Heart left ventricle (tissue), 16 donors: Measurements from ENCODE around the gene GPI. TPM values are rescaled to one million over a fixed set of nuclear protein-coding genes. Genes with fewer than 3 reads are reported as not detected.

ENCODE experiments used
- ATAC-seq, 4 donors: fragments of 200-7000 bp; cut with Tn5 transposase; one replicate each; pipeline ENCODE4 v1.9.1; 2020 to 2022; ENCODE audit warnings: moderate library complexity in 4 of 4, mild to moderate bottlenecking in 3 of 4, moderate number of reproducible peaks in 1 of 4
- DNase-seq, 5 donors: peaks; one replicate each; pipeline ENCODE4 v3.0.0-alpha.2; 2020
- H3K27ac ChIP-seq, 12 donors: fragments of 200-600 bp; sonication (generic) in 4 of 12; one replicate each; pipeline versions ENCODE4 v1.5.0 to v1.8.0; 2016 to 2022; ENCODE audit warnings: mild to moderate bottlenecking in 2 of 12
- H3K27me3 ChIP-seq, 9 donors: fragments of 200-600 bp; sonication (generic) in 2 of 9; one replicate each; pipeline versions ENCODE4 v1.5.1 to v1.8.0; 2016 to 2022; ENCODE audit warnings: mild to moderate bottlenecking in 3 of 9
- H3K36me3 ChIP-seq, 9 donors: fragments of 200-600 bp; sonication (generic) in 2 of 9; one replicate each; pipeline versions ENCODE4 v1.5.0 to v1.8.0; 2018 to 2022; ENCODE audit warnings: mild to moderate bottlenecking in 2 of 9
- H3K4me1 ChIP-seq, 12 donors: fragments of 200-600 bp; sonication (generic) in 4 of 12; one replicate each; pipeline versions ENCODE4 v1.5.0 to v1.8.0; 2016 to 2022; ENCODE audit warnings: mild to moderate bottlenecking in 3 of 12
- H3K4me3 ChIP-seq, 12 donors: fragments of 200-600 bp; sonication (generic) in 4 of 12; one replicate each; pipeline versions ENCODE4 v1.5.0 to v1.8.0; 2017 to 2022; ENCODE audit warnings: mild to moderate bottlenecking in 9 of 12, moderate library complexity in 4 of 12
- H3K9me3 ChIP-seq, 12 donors: fragments of 200-600 bp; sonication (generic) in 4 of 12; one replicate each; pipeline versions ENCODE4 v1.5.0 to v1.8.0; 2016 to 2022; ENCODE audit warnings: mild to moderate bottlenecking in 1 of 12
- POLR2A ChIP-seq, 2 donors: fragments of 450-650 bp; IDR thresholded peaks; one replicate each; pipeline ENCODE4 v1.6.1; 2017; ENCODE audit warnings: antibody characterized with exemption in 2 of 2, mild to moderate bottlenecking in 2 of 2, moderate library complexity in 2 of 2
- WGBS, 4 donors: extraction: QIAGEN DNeasy Blood & Tissue Kit in 2 of 4; methylation state at CpG; one replicate each; pipeline versions ENCODE4 v1.1.5 to v1.1.7; 2013 to 2018; 5-methylcytosine and 5-hydroxymethylcytosine counted together
- intact Hi-C, 10 donors: fragments of 100-400 bp; cut with DNase I; formaldehyde crosslinking; loops; one replicate each; pipeline versions ENCODE4 v1.11.1 to v1.14.2; 2022
- polyA plus RNA-seq, 2 donors: library from polyadenylated mRNA; stranded (reverse); fragments of 200-250 nt; gene quantifications; one replicate each; pipeline ENCODE4 v1.2.3, GENCODE V29; 2013
- total RNA-seq, 9 donors: library from RNA; depleted of rRNA in 2 of 9; stranded (reverse); fragments of >200 nt in 2 of 9; fragmentation: NEBNext Ultra II Directional in 3 of 9; extraction: Animal tissue kit (Norgen Biotek cat#: 25700) in 3 of 9; gene quantifications; one replicate each; pipeline versions ENCODE4 v1.1.0 to v1.2.4, GENCODE V29; 2016 to 2023
- TF ChIP-seq, protein P1 (sequence below), 12 donors: fragments of 200-600 bp; sonication (generic) in 4 of 12; IDR thresholded peaks; one replicate each; pipeline versions ENCODE4 v1.5.0 to v1.8.0; 2018 to 2022; ENCODE audit warnings: antibody characterized with exemption in 12 of 12, mild to moderate bottlenecking in 5 of 12
- donor health status: ischemic (EF 13 %, LVEDD 7.1; RV severe dilation, severe dysfunction).
- donor health status: healthy with polysubstance abuse.
- donor health status: DM: no; HTN: yes; CAD: no.
- donor health status: DM: no; HTN: no; CAD: no.
- donor health status: ischemic (EF 25% LVEDD 6.9; RV normal size, moderate dysfunction).
- donor health status: ischemic (EF 25% LVEDD 5.7; RV mildly dilated, moderate dysfunction).
- donor health status: healthy.
- donor health status: DM: yes; HTN: yes; CAD: no.
- donor health status: ischemic (EF 35%, LVEDD 5.7; RV mildly dilated, moderate dysfunction).
- donor health status: nonischemic (EF 11% LVEDD 7.7; RV severe dilation, severe dysfunction).
- donor health status: DM: yes; HTN: yes; CAD: no.
- donor health status: PGD.
- donor health status: ischemic (EF 29% LVEDD 5.4; RV normal size, mild dysfunction).
- donor health status: nonischemic (EF 23%, LVEDD 6.1; RV moderate dilation, normal function).

GPI gene
- total and polyA plus RNA-seq, 11 donors, result 233 to 764 (median 513) TPM

DNA sequence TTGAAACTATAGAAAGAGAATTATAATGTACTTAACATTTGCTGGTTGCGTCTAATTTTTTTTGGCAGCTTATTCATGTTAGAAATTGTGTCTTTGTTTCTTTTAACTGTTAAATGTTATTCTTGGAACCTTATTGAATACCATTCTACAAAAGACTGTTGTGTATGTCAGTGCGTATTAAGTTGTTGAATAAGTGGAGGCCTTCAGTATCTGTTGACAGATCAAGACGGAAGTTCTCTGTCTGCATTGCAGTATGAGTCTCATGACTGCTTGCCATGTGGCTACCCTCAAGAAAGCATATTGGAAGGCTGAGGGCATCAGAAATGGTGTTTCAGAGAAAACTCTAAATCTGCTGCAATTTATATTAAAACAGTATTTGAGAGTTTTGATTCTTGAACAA, 71.7 kb downstream of the GPI start:
- 73 to 81% (median 77%) methylated on average over 3 of the region's 3 CpGs for WGBS, 4 donors
- DNase-seq (no peak), ATAC-seq (no peak)
- Histone ChIP-seq H3K4me1 (peaks cover 0 to 30% (median 14%) of the 10 kb centered on the region in 12 donors), H3K27ac (no peak overlapping the region), H3K9me3 (no peaks in the 10 kb centered on the region), H3K27me3 (no peaks in the 10 kb centered on the region), H3K36me3 (peaks cover 0 to 98% (median 83%) of the 10 kb centered on the region in 9 donors), H3K4me3 (no peak overlapping the region)
- intact Hi-C loops, result no loop called here
- TF ChIP-seq, protein P1, sequence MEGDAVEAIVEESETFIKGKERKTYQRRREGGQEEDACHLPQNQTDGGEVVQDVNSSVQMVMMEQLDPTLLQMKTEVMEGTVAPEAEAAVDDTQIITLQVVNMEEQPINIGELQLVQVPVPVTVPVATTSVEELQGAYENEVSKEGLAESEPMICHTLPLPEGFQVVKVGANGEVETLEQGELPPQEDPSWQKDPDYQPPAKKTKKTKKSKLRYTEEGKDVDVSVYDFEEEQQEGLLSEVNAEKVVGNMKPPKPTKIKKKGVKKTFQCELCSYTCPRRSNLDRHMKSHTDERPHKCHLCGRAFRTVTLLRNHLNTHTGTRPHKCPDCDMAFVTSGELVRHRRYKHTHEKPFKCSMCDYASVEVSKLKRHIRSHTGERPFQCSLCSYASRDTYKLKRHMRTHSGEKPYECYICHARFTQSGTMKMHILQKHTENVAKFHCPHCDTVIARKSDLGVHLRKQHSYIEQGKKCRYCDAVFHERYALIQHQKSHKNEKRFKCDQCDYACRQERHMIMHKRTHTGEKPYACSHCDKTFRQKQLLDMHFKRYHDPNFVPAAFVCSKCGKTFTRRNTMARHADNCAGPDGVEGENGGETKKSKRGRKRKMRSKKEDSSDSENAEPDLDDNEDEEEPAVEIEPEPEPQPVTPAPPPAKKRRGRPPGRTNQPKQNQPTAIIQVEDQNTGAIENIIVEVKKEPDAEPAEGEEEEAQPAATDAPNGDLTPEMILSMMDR (IDR thresholded peaks at IDR 0.05), result no peak
- TF ChIP-seq POLR2A (IDR thresholded peaks at IDR 0.05), result no peak

DNA sequence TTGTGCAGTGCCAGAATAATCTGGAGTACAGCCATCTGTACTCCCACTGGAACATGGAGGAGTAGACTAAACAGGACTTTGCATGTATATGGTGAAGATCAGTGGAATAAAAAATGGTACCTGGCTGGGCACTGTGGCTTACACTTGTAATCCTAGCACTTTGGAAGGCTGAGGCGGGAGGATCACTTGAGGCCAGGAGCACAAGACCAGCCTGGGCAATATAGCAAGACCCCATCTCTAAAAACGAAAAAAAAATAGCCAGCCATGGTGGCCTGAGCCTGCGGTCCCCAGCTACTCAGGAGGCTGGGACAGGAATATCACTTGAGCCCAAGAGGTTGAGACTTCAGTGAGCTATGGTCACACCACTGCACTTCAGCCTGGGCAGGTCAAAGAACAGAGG, 83.2 kb downstream of the GPI start:
- Histone ChIP-seq H3K9me3 (no peaks in the 10 kb centered on the region), H3K36me3 (peaks cover 0 to 100% (median 98%) of the 10 kb centered on the region in 9 donors), H3K27me3 (no peaks in the 10 kb centered on the region), H3K27ac (no peak overlapping the region), H3K4me1 (peaks cover 0 to 4% (median 0%) of the 10 kb centered on the region in 12 donors), H3K4me3 (no peak overlapping the region)
- WGBS, 4 donors, result 92 to 97% (median 97%) methylated on average over 3 of the region's 3 CpGs
- no peak for TF ChIP-seq POLR2A (IDR thresholded peaks at IDR 0.05)
- intact Hi-C loops, result no loop called here
- no peak for DNase-seq
- no peak for ATAC-seq

Other genes with a start within 250 kb of the GPI start
- gene LSM14A, start 192.7 kb upstream of the GPI start, total RNA-seq, result 10 to 100 TPM; 39.8 to 86.8 (median 70.5) TPM
- 100 to 1,000 TPM in 1 of 2 donors, 10 to 100 TPM in 1; 34.6 to 109 TPM for gene LSM14A, start 192.7 kb upstream of the GPI start, polyA plus RNA-seq
- gene GARRE1, start 110.6 kb upstream of the GPI start, total RNA-seq, result 10 to 100 TPM; 16.3 to 34.7 (median 22.3) TPM
- gene GARRE1, start 110.6 kb upstream of the GPI start, polyA plus RNA-seq, result 10 to 100 TPM in 1 of 2 donors, 1 to 10 TPM in 1; 7.8 to 12.9 TPM
- 10 to 100 TPM in 4 of 9 donors, 1 to 10 TPM in 5; 6.2 to 16.7 (median 8.0) TPM for gene PDCD2L, start 39.2 kb downstream of the GPI start, total RNA-seq
- 10 to 100 TPM in 1 of 2 donors, 1 to 10 TPM in 1; 8.0 to 14.9 TPM for gene PDCD2L, start 39.2 kb downstream of the GPI start, polyA plus RNA-seq
- gene UBA2, start 63.2 kb downstream of the GPI start, total RNA-seq, result 10 to 100 TPM; 40.2 to 62.8 (median 44.3) TPM
- gene UBA2, start 63.2 kb downstream of the GPI start, polyA plus RNA-seq, result 10 to 100 TPM; 32.5 to 62.2 TPM
- gene WTIP, start 116.6 kb downstream of the GPI start, total RNA-seq, result 10 to 100 TPM; 16.3 to 33.3 (median 23.3) TPM
- gene WTIP, start 116.6 kb downstream of the GPI start, polyA plus RNA-seq, result 1 to 10 TPM; 6.6 to 9.0 TPM